NCI-H1436 treated with DMSO at 0.1 percent for 48 hours (cell line): ENCODE measurements around the gene ARL13A.
"Not testable (repeated sequence)": the region's sequence is repeated elsewhere in the genome, so short reads cannot be mapped to it uniquely, and the experiment has no call there.

ENCODE experiments used
- DNase-seq: peaks from one replicate; lab custom pipeline; 2025; lab: John Stamatoyannopoulos, UW

ARL13A gene

GRCh38 chrX:100990139-100990538 lies 20.6 kb downstream of the ARL13A start:
- DNase-seq = no peak

- no peak for DNase-seq
Observed at GRCh38 chrX:100994352-100995281, 25.1 kb downstream of the ARL13A start.

GRCh38 chrX:100995469-100995868 lies 26.0 kb downstream of the ARL13A start:
- no peak for DNase-seq

- DNase-seq = no peak
Observed at GRCh38 chrX:100999451-100999850, 29.9 kb downstream of the ARL13A start.

GRCh38 chrX:101009090-101009489 lies 39.6 kb downstream of the ARL13A start:
- no peak for DNase-seq

- DNase-seq = not testable (repeated sequence)
Observed at GRCh38 chrX:101012031-101012430, 42.5 kb downstream of the ARL13A start.

GRCh38 chrX:101022020-101022419 lies 52.5 kb downstream of the ARL13A start:
- DNase-seq = no peak

- DNase-seq = no peak
Observed at GRCh38 chrX:101025126-101025525, 55.6 kb downstream of the ARL13A start.

- no peak for DNase-seq
Observed at GRCh38 chrX:101028562-101028961, 59.1 kb downstream of the ARL13A start.

- DNase-seq = no peak
Observed at GRCh38 chrX:101029665-101030064, 60.2 kb downstream of the ARL13A start.

GRCh38 chrX:101037231-101037630 lies 67.7 kb downstream of the ARL13A start:
- DNase-seq = no peak

GRCh38 chrX:101040197-101040596 lies 70.7 kb downstream of the ARL13A start:
- no peak for DNase-seq
